Measurements from ENCODE around the gene TTC5.
"Not testable (repeated sequence)": the region's sequence is repeated elsewhere in the genome, so short reads cannot be mapped to it uniquely, and the experiment has no call there.

GRCh38 chr14:20264361-20264760, 41.4 kb downstream of the TTC5 start:
- TF ChIP-seq, protein P1, sequence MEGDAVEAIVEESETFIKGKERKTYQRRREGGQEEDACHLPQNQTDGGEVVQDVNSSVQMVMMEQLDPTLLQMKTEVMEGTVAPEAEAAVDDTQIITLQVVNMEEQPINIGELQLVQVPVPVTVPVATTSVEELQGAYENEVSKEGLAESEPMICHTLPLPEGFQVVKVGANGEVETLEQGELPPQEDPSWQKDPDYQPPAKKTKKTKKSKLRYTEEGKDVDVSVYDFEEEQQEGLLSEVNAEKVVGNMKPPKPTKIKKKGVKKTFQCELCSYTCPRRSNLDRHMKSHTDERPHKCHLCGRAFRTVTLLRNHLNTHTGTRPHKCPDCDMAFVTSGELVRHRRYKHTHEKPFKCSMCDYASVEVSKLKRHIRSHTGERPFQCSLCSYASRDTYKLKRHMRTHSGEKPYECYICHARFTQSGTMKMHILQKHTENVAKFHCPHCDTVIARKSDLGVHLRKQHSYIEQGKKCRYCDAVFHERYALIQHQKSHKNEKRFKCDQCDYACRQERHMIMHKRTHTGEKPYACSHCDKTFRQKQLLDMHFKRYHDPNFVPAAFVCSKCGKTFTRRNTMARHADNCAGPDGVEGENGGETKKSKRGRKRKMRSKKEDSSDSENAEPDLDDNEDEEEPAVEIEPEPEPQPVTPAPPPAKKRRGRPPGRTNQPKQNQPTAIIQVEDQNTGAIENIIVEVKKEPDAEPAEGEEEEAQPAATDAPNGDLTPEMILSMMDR (IDR thresholded peaks at IDR 0.05): not testable (repeated sequence)
- not testable (repeated sequence) for TF ChIP-seq EZH2 (IDR thresholded peaks at IDR 0.05; ENCODE audit: borderline replicate concordance, insufficient read depth, low read depth, low read length, poor library complexity, severe bottlenecking)
